Stimulated activated CD8-positive, alpha-beta memory T cell treated with anti-CD3 and anti-CD28 coated beads, Interleukin-7, amount 100 ng/mL, for 4 hours (primary cell): ENCODE measurements around the gene ABHD17B.

Experiments used
- DNase-seq, 2 donors: peaks; one replicate each; pipeline ENCODE4 v3.0.0-alpha.2; 2020; ENCODE audit warnings: low read depth in 2 of 2

Gene ABHD17B

DNA sequence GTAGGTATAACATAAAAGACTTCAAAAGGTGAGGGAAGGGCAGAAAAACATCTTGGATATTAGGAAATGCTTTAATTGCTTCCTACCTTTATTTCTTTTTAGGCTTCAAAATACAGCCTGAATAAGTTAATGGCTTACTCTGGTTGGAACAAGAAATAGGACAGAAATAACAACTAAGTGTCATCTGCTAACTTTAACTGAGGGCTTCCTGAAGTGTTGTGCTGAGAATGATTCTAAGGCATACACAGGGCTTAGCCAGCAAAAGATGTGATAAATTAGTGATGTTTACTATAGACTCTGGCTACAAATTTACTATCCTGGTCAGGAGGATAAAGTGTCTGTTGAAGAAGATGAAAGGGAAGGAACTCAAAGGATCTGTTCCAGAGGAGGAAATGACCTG lies 34.2 kb downstream of the ABHD17B start:
- DNase-seq = no peak

DNA sequence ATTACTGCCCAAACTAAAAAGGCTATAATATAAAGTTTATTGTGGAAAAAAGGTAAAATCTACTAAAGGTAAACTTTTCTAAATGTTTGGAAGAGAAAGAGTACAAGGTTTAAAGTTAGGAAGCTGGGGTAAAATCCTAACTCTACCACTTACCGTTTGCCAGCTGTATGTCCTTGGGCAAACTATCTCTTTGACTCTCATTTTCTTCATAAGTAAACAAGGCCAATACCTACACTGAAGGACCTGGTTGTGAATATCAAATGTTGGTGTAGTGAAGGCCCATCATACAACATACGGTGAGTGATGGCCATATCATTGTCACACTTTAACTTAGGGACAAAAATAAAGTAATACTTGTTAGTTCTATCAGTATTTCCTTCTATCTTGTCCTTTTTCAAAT lies 34.9 kb downstream of the ABHD17B start:
- no peak for DNase-seq

DNA sequence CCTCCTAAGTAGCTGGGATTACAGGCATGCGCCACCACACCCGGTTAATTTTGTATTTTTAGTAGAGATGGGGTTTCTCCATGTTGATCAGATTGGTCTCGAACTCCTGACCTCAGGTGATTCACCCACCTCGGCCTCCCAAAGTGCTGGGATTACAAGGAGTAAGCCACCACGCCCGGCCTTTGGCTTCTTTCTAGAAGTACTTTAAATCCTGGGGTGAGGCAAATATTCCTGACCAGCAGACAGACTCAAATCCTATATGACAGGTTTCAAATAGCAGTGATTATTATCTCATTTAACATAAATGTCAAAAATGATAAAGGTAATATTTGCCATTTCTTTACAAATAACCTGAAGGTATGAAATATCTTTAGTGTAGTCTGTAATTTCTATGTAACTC lies 35.6 kb downstream of the ABHD17B start:
- no peak for DNase-seq

DNA sequence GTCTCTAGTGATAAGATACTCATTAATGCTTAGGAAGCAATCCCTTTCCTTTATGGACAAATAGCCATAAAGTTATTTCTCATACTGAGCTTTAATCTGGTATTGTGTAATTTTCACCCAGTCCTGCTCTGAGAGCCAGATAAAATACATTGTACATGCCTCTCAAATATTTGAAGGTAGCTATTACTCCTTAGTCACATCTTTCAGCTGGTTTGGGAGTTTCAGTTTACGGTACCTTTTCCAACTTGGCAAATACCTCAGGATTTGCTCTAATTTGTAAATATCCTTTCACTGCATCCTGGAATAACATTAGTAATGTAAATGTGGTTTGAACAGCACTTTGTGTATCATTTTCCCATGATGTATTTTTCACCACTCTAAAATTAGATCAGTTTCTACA lies 47.4 kb downstream of the ABHD17B start:
- no peak for DNase-seq

DNA sequence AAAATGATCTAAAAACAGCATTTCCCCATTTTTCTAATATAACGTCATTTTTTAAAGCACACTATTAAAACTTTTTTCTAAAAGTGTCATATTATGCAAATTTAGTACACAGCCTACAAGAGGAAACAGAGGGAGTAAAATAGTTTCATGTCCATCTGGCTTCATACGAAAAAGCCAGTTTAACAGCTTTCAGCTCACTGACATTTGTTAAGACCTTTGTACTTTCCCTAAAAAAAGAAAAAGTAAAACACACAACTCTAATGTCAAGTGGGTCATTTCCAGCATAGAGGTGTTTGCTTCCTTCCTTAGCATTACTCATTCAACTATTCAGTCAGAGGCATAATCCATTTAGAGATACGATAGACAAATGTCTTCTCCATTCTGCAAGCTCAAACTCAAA lies 49.4 kb downstream of the ABHD17B start:
- DNase-seq = no peak

DNA sequence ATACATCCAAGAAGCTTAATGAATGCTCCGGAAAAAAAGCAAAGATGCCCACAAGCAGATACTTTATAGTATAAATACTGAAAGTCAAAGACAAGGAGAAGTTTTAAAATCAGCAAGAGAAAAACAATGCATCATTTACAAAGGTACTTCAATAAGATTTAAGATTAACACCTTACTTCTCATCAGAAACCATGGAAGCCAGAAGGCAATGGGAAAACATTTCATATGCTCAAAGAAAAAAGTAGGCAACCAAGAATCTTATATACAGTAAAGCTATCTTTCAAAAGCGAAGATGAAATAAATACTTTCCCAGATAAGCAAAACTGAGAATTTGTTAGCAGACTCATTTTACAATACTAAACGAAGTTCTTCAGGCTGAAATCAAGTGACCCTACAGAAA lies 51.1 kb downstream of the ABHD17B start:
- no peak for DNase-seq

DNA sequence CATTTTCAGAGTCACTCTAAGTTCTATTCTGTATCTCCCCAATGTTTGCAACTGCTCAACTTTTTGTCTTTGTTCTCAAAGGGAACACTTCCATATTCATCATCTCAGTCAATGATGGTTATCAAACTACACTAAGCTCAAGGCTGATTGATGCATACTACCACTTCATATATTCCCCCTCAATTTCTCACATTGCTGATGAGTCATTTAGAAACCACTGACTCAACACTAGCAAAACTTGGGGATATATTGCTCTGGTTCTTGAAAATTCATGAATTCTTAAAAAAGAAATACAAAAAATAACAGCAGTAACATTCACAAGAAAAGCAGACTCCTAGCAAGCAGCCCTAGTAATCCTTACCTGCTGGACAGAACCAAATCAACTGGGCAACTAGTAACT lies 52.2 kb downstream of the ABHD17B start:
- DNase-seq = no peak

DNA sequence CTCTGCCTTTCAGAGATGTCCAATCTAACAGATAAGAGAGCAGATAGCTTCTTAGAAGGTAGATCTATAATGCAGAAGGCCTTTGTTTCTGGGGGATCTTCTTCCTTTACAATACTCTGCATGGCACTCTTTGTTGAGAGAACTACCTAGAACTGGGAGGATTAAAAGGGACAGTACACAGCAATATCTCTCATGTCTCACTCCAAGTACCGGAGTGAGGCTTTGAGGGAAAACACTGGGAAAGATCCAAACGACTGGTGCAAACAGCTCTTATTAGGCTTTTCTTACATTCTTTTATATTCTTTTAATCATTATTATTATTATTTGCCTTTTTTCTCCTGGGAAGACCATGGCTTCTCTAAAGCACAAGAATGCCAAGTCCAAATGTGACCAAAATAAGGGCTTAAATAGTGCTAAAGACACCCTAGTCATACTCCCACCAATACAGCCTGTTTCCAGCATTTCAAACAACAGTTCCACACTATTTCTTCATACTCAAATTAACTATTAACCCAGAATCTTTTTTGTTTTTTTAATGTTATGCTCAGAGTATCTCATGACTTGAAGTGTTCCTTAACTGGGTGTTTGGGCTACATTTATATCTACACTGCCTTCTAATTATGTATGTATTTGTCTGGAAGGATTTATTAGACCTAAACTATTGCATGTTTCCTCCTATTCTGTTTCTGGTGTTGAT lies 52.7 kb downstream of the ABHD17B start:
- DNase-seq = no peak

DNA sequence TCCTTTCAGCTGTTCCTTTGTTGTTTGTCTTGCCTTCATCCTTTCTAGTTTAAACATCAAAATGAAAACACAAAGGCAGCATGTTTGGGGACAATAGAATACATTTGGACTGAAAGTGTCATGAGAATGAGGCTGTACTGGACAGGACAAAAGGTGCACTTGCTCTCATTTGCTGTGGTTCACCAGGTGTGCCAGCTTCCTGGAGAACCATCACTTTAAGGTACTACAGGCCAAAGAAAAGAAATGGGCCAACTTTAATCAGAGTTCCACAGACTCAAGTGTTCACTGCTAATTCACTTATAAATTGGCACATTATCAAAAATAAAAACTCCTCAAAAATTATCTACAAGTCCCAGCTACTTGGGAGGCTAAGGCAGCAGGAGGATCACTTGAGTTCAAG lies 53.8 kb downstream of the ABHD17B start:
- DNase-seq = no peak

DNA sequence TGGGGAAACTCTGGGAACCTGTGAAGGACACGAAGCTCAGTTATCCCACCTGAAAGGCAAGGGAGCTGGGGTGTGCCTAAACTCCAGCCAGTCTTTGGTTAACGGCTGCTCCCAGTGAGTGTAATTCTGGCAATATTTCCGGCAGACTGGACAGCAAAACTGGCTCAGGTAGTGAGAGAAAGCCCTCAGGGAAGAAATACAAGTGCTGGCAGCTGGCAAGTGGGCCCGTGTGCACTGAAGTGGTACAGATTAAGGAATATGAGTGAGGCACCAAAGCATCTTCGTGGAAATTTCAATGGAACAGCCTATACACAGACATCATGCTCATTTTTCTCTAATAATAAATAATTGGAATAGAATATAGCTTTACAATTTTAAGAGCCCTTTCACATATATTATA lies 56.2 kb downstream of the ABHD17B start:
- no peak for DNase-seq

DNA sequence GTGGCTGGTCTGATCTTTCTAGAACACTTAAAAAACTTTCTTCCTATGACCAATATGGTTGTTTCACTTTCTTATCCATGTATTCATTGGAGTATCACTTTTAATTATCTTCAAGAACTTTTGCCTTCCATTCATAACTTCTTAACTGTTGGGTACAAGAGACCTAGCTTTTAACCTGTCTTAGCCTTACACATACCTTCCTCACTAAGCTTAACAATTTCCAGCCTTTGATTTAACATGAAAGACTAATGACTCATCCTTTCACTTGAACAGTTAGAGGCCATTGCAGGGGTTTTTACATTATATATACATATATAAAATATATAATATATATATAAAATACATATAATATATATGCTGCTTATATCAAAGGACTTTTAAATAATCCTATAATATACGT lies 57.9 kb downstream of the ABHD17B start:
- DNase-seq = no peak

DNA sequence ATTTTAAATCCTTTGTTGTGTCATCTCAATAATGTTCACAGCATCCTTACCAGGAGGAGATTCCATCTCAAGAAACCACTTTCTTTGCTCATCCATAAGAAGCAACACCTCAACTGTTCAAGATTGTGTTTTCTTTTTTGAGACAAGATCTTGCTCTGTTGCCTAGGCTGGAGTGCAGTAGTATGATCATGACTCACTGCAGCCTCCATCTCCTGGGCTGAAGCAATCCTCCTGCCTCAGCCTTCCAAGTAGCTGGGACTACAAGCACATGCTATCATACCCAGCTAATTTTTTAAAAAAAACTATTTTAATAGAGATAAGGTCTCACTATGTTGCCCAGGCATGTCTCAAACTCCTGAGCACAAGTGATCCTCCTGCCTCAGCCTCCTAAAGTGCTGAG lies 60.0 kb downstream of the ABHD17B start:
- DNase-seq = no peak

DNA sequence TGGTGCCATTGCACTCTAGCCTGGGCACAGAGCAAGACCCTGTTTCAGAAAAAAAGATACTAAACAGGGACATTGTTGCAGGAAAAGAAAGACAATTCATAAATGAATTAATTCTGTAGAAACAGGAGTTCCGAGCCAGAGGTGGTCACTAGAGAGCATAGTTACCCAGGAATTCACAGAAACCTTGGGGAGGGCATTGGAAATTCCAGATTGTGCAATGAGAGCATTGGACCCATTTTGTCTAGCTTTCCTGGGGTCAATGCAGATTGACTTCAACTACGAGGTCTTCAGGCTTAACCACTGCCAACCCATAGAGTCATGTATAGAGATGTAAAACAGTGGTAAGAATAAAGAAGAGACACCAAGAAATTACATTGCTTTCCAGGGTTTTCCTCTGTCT lies 63.1 kb downstream of the ABHD17B start:
- DNase-seq = no peak

DNA sequence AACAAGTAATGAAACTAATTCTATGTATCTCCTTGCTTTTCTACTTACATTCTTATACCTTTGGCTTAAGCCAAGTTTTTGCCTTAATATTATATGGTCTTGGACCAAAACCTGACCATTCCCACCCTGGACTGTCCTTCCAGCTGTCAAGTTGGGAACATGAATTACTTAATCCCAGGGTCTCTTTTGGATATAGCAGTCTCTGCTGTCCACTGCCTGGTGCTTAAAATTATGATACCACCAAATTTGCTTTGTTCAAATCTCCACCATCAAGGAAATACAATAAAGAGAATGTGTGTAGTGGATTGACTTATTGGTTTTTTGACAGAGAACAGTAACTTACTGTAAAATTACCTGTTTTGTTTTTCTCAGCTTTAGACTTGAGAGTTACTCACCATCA lies 66.2 kb downstream of the ABHD17B start:
- no peak for DNase-seq

DNA sequence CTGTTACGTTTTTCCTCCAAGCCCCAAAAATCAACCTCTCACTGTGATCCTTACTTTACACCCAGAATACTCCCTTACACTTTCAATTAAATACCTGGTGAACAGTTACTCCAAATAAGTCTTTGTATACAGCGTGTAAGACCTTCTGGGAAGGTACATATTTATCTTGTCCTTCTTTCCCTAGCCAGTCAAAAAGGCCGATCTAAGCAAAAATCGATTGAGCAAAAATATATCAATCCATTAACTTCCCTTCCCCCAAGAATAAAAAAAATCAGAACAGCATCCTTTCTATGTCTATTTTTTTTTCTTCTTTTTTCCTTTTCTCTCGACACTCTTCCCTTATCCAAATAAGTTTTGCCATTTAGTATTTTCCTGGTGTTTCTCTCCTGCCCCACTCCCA lies 71.3 kb downstream of the ABHD17B start:
- no peak for DNase-seq

DNA sequence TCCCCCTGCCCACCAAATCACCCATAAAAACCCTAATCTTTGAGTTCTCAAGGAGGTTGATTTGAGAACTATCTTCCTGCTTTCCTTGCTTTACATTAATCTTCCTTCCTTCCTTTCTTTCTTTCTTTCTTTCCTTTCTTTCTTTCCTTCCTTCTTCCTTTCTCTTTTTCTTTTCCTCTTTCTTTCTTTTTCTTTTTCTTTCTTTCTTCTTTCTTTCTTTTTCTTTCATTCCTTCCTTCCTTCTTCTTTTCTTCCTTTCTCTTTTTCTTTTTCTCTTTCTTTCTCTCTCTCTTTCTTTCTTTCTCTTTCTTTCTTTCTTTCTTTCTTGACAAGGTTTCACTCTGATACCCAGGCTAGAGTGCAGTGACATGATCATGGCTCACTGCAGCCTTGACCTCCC lies 75.4 kb downstream of the ABHD17B start:
- no peak for DNase-seq

DNA sequence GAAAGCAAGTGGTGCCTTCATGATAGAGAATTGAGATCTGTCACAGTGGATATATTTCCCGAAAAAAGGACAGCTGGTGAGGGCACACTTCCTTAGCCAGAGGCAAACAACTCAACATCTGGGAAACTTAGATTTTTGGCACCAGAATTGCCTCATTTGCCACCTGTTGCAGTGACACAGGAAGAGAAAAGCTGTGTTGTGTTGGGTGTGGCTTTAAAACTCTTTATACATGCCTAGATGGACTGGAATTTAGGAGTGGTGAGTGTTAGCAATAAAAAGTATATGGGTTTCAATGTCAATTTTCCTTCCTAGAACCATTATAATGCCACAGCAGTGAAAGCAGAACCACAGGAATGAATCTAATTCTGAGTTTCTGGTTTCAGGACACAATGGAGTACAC lies 80.1 kb downstream of the ABHD17B start:
- no peak for DNase-seq

DNA sequence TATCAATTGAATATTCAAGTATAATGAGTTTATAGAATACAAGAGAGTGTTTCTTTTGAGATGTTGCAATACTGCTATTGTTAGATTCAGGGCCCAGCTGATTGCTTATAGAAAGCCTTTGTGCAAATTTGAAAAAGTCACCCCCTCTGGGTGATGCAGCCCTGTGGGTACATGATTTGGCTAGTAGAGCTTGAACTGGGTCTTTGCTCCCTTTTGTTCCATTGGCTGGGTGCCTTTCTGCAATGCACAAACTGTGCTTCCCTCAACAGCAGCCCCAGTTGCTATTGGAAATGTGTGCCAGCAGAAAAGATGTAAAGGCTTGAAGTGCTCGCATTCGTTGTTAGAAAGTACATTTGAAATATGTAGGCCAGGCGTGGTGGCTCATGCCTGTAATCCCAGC lies 80.8 kb downstream of the ABHD17B start:
- no peak for DNase-seq

DNA sequence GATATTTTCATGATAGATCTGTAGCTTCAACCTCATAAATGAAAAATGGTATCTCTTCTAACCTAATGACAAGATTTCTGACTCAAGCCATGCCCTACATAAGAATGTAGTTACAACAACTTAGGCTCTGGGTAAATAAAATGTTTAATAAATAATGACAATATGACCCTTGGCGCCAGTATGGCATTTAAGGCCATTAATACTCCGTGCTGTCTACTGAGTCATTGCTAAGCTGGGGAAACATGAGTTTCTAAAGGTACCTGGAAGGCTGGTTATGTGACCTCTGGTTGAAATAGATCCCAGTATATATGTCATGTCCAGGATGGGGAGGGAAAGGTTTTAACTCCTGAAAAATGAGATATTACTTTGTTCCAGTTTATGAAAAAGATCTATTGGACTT lies 84.7 kb downstream of the ABHD17B start:
- DNase-seq = no peak

DNA sequence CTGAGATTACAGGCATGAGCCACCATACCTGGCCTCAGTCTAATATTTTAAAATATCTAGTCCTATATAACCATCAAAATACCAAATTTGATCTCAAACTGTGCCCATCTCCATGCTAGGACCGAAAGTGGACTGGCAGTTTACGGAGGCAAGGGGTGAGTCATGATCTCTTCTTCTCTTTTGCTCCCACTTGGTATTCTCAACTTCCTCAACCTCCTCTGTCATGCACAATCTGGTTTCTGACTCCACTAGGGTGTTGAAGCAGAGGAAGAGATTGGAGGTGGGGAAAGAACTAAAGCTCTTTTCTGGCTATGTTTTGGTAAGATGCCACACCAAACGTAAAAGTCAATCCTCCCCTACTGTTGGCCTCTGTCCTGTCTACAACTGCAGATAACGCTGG lies 86.7 kb downstream of the ABHD17B start:
- no peak for DNase-seq

DNA sequence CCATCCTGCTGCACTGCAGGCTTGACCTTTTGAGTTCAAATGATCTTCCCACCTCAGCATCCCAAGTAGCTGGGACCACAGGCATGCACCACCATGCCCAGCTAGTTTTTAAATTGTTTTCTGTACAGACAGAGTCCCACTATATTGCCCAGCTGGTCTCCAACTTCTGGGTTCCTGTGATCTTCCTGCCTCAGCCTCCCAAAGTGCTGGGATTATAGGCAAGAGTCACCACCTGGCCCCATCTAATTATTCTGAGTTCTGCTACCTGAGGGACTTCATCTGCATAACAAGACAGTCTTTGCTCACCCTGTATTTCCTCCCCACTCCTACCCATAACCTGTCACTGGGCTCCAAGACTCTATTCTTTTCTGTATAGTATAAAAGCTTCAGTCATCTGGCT lies 88.1 kb downstream of the ABHD17B start:
- DNase-seq = no peak

DNA sequence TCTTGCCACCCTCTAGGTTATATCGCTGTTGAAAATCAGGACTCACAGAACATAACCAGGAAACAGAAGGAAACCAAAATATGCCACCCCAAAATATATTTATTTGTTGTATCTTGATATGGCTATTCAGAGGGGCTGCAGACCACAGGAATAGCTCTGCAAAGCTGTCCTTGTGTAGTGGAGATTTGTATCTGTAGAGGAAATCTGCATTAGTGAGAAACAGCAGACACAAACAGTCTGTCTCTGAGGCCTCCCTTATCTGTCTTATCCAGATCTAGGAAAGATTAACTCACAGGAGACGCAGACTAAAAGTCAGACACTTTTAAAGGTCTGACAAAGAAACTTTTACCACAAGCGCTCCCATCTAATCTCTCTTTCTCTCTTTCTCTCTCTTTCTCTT lies 88.5 kb downstream of the ABHD17B start:
- no peak for DNase-seq

DNA sequence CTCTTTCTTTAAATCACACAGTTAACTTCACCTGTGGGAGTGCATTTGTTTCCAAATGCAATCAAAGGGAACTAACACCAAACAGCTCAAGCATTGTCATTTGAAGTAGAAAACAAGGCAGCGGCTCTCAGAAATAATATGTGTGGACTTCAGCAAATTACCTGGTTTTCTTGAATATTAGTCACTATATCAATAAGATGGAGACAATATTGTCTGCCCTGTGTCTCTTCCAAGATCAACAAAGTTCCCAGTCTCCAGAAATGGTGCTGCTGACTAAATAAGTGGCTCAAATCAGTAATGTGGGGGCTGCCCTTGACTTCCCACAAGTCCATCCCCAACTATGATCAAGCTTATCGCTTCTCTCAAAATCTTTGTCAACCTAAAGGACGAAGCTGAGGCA lies 89.6 kb downstream of the ABHD17B start:
- no peak for DNase-seq

DNA sequence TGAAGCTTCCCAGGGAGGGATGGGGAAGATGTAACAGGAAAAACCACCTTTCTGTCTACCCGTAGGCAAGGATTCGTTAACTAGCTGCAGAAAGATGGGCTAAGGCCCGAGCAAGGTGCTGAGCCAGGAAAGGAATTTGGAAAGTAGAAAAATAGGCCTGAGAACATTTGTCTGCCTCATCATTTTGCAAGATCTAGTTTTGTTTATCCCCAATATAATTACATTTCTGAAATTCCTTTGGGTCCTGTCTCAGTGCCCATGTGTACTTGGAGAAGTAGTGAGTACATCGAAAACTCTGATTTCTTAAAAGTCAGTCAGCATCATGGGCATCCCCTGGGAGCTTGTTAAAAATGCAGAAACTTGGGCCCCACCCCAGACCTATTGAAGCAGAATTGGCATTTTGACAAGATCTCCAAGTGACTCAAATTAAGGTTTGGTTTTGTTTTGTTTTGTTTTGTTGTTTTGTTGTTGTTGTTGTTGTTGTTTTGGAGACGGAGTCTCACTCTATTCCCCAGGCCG lies 90.5 kb downstream of the ABHD17B start:
- DNase-seq = no peak
